ENCODE results near the gene RCE1. TPM values are rescaled to one million over a fixed set of nuclear protein-coding genes. Genes with fewer than 3 reads are reported as not detected.

The RCE1 gene
- total RNA-seq, 1 experiment from 2014 or later: 52.5 TPM

GRCh38 chr11:66866007-66866406, 22.8 kb downstream of the RCE1 start:
- H3K36me3 Mint-ChIP-seq (ENCODE audit: insufficient read depth in 1 of 3, low read depth in 3 of 3): peaks cover 0 to 8% (median 3%) of the 10 kb centered on the region in 3 experiments; a peak in 3 of 7 replicates
- H3K27ac Mint-ChIP-seq: no peak overlapping the region
- no peaks in the 10 kb centered on the region for H3K9me3 Mint-ChIP-seq
- no peak for TF ChIP-seq CTCF (conservative IDR thresholded peaks at IDR 0.05)
- no peaks in the 10 kb centered on the region for H3K27me3 Mint-ChIP-seq (ENCODE audit: low read depth)
- Histone ChIP-seq H3K27me3 (ENCODE audit: insufficient read depth, low read length) (no peaks in the 10 kb centered on the region), H3K4me2 (ENCODE audit: insufficient read depth, insufficient read length, low read length) (no peak overlapping the region), H3K23ac (ENCODE audit: insufficient read length, low read depth, low read length) (no peak overlapping the region), H3K9me3 (ENCODE audit: control insufficient read depth, low read depth, low read length) (no peaks in the 10 kb centered on the region), H4K91ac (ENCODE audit: insufficient read length, low read depth, low read length) (no peak overlapping the region), H3K23me2 (ENCODE audit: insufficient read length, low read depth, low read length, poor library complexity, severe bottlenecking) (no peaks in the 10 kb centered on the region), H2AK5ac (ENCODE audit: insufficient read length, low read length) (no peak overlapping the region), H3K4ac (ENCODE audit: low read depth, low read length) (no peak overlapping the region), H3K14ac (ENCODE audit: insufficient read depth, low read length) (no peak overlapping the region), H2BK12ac (ENCODE audit: insufficient read length, low read depth, low read length) (no peak overlapping the region), H4K8ac (replicated peaks; ENCODE audit: insufficient read length, low read depth, low read length) (no peak overlapping the region), H3T11ph (ENCODE audit: low read length) (no peak overlapping the region), H3K56ac (ENCODE audit: insufficient read length, low read depth, low read length) (no peak overlapping the region), H3K18ac (ENCODE audit: insufficient read length, low read depth, low read length) (no peak overlapping the region), H2BK15ac (ENCODE audit: low read depth, low read length) (no peak overlapping the region), H3K4me1 (ENCODE audit: insufficient read depth, low read length) (no peaks in the 10 kb centered on the region), H3K79me2 (ENCODE audit: insufficient read depth, low read length) (no peaks in the 10 kb centered on the region), H4K5ac (ENCODE audit: insufficient read length, low read depth, low read length) (no peak overlapping the region), H4K20me1 (ENCODE audit: control insufficient read depth, insufficient read depth, insufficient read length) (no peaks in the 10 kb centered on the region), H3K9ac (ENCODE audit: extremely low read depth, insufficient read length, low read length) (no peak overlapping the region), H2BK20ac (ENCODE audit: low read depth, low read length, poor library complexity, severe bottlenecking) (no peak overlapping the region), H2BK120ac (ENCODE audit: low read depth, low read length, poor library complexity, severe bottlenecking) (no peak overlapping the region), H2AFZ (ENCODE audit: low read length) (no peak overlapping the region), H3K27ac (ENCODE audit: insufficient read length, low read depth, low read length) (no peak overlapping the region), H2BK5ac (ENCODE audit: insufficient read length, low read length) (no peak overlapping the region), H3K79me1 (ENCODE audit: insufficient read depth, low read depth, low read length, poor library complexity, severe bottlenecking) (no peaks in the 10 kb centered on the region)
- no peak overlapping the region for H3K4me3 Mint-ChIP-seq
- H3K4me1 Mint-ChIP-seq: peaks cover 11 to 22% of the 10 kb centered on the region in 2 experiments
- WGBS (ENCODE audit: extremely low coverage, insufficient read length, low lambda C conversion rate): no CpG with 5 or more reads among the region's 23 CpGs
- no peak for DNase-seq
